ENCODE measurements around the gene TMEM207.
"Not testable (repeated sequence)": the region's sequence is repeated elsewhere in the genome, so short reads cannot be mapped to it uniquely, and the experiment has no call there.

Gene TMEM207

DNA sequence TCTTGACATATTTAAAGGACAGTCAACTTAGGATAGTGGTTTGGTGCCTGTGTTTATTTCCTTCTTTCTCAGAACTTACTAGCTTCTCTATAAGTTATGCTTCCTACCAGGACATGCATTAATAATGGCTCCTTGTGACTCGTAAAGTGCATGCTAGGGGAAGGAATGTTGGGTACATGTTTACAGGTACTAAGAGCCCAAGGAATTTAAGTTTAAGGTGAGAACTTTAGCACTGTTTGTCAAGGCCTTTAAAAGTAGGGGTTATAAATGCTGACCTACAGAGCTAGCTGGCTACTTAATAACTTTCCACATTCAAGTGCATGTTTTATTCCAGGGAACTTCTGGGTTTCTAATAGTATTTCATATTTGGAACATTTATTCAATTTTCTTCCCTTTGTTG, at the start of gene TMEM207:
Gene TMEM207 (minus strand): TSS at position 101 of the 400 bp plus-strand sequence. CDS start 92 bp downstream, at position 9.
- no peak for DNase-seq

DNA sequence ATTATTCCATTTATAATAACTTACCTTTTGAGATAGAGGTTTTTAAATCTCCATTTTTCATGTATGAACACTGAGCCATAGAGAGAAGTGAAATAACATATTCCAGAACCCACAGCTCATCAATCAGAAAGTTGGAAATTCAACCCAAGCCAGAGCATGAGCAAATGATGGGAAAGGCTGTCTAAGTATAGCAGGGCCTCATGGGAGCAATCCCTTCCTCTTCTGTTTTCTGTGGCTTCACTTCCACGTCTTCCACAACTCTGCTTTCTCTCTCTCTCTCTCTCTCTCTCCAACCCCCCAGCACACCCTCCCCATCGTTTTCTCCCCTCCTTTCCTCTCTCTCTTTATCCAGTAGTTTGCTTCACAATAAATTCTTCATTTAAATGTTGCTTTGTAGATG, 49.4 kb upstream of the TMEM207 start:
- no peak for DNase-seq

GRCh38 chr3:190498293-190498692, 48.6 kb upstream of the TMEM207 start:
- no peak for DNase-seq

DNA sequence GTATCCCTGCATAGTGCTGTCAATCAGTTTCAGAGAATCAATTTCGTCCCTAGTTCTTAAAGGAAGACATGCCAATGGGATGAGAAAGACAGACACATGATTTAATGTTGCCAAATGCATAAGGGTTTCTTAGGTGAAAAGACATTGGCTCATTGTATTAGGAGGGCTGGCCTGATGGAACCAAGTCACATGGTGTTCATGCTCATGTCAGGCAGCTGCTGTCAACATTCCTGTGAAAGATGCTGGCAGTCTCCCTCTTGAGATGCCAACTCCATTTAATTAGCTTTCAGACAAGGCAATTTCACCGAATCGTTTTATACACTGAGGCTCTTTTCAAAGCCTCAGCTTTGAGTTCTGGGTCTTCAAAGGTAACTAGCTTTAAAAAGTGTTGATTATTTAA, 48.1 kb upstream of the TMEM207 start:
- no peak for DNase-seq

- no peak for DNase-seq
Observed at GRCh38 chr3:190496859-190497258, 47.2 kb upstream of the TMEM207 start.

GRCh38 chr3:190495796-190496195, 46.1 kb upstream of the TMEM207 start:
- peak; percentile 11 for DNase-seq

GRCh38 chr3:190495354-190495753, 45.7 kb upstream of the TMEM207 start:
- no peak for DNase-seq

- DNase-seq = no peak
Observed at GRCh38 chr3:190494907-190495306, 45.2 kb upstream of the TMEM207 start.

DNA sequence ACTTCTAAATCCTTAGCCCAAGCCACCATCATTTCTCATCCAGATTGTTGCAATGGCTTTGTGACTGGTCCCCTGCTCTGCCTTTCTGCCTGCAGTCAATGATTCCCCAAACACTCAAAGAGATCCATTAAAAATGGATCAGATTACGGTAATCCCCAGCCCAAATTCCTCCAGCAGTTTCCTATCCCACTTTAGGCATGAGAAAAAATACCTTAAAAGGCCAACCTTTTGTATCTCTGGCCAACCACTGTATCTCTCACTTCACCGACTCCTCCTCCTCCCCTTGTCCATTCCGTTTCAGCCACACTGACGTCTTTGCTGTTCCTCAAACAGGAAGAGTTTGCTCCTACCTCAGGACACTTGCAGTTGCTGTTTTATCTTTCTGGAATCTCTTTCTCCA, 43.3 kb upstream of the TMEM207 start:
- no peak for DNase-seq

DNA sequence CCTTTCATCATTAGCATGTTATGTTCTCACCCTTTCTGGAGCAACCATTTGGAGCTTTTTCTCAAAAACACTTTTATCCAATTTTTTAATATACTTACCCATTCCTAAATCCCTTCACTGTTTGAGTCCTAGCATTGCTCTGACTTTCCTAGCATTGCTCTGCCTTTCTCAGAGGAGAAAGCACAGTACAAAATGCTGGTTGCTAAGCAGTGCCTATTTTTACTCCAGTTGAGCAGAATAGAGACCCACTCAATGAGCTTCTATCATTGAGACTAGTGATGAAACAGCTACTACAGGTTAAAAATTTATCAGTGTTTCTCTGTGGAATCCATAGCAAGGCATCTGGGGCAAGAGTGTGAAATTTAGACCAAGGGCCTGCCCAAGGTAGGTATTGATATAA, 42.4 kb upstream of the TMEM207 start:
- DNase-seq = no peak

GRCh38 chr3:190491533-190492054, 41.9 kb upstream of the TMEM207 start:
- DNase-seq = peak; percentile 28

GRCh38 chr3:190486908-190487607, 37.4 kb upstream of the TMEM207 start:
- DNase-seq = no peak

- DNase-seq = no peak
Observed at GRCh38 chr3:190486533-190486864, 36.8 kb upstream of the TMEM207 start.

DNA sequence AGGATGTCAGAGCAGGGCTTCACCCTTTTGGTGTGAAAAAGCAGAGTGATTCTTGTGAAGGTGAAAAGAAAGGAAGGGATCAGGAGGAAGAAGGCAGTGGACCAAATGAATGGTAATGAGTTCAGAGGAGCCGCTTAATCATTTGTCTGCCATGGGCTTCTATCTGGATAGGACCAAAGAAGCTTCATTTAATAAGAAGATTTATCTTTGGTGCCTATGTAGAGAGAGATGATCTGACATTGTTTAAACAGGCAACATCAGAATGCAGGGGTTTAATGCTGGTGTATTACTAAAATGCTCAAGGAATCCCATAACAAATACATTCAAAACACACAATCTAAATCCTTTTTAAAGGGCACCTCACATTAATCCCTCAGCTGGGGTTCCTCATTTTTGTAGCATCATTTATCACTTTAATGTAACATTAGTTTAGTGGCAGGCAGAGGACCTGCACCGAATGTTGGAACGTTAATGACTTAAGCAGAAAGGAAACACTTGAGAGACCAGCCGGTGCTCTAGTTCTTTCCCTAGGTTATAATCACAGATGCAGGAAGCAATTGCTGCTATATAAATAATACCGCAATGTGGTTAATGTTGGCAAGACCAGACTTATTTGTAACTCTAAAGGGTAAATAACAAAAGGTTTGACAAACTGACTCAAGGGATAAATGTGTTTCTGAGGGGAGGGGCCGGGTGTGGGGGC, 36.3 kb upstream of the TMEM207 start:
- DNase-seq = no peak

GRCh38 chr3:190481779-190482178, 32.1 kb upstream of the TMEM207 start:
- no peak for DNase-seq

DNA sequence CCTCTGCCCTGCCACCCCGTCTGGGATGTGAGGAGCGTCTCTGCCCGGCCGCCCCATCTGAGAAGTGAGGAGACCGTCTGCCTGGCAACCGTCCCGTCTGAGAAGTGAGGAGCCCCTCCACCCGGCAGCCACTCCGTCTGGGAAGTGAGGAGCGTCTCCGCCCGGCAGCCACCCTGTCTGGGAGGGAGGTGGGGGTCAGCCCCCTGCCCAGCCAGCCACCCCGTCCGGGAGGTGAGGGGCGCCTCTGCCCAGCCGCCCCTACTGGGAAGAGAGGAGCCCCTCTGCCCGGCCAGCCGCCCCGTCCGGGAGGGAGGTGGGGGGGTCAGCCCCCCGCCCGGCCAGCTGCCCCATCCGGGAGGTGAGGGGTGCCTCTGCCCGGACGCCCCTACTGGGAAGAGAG, 23.6 kb upstream of the TMEM207 start:
- DNase-seq = not testable (repeated sequence)

GRCh38 chr3:190467922-190468321, 18.2 kb upstream of the TMEM207 start:
- no peak for DNase-seq

- DNase-seq = no peak
Observed at GRCh38 chr3:190458040-190458439, 8.3 kb upstream of the TMEM207 start.

- no peak for DNase-seq
Observed at GRCh38 chr3:190456770-190457169, 7.1 kb upstream of the TMEM207 start.

GRCh38 chr3:190455828-190456227, 6.1 kb upstream of the TMEM207 start:
- no peak for DNase-seq

GRCh38 chr3:190448256-190448655, 1.4 kb downstream of the TMEM207 start:
- DNase-seq = no peak

GRCh38 chr3:190446573-190447279, 3.0 kb downstream of the TMEM207 start:
- no peak for DNase-seq

DNA sequence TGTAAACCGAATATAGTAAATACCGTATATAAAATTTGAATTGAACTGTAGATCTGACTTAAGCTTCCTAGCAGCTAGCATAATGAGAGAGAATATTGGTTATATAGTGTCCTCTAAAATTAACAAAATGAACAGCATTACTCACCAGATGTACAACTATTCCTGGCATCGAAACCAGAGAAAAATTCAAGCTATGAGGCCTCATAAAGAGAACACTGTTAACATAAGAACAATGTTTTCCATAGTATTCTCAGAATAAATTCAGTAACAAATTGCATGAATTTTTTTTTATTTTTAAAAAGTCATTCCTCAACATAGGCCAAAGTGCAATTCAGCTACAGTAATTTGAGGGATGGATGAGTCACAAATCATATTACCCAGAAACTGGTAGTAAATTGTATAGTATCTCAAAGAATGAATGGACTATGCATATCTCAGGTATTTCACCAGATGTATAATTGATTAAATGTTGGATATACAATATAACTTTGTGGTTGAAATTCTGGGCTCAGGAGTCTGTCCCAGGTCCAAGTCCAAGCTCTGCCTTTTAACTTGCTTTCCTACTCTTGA, 5.0 kb downstream of the TMEM207 start:
- no peak for DNase-seq

DNA sequence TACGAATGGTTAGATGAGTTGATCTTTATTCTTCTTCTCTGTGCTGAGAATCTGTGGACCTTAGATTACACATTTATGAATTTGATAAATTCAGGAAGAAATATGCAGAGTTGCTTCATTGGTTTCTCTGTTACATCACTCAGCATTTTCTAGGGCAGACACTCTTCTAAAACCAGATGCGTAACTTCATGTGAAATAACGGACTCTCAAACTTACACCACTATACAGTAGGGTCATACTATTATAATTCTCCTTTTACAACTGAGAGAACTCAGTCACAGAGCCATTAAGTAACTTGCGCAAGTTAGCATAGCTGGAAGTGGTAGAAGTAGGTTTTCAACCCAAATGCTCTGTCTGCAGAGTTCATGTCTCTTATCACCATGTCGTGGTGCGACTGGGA, 5.7 kb downstream of the TMEM207 start:
- no peak for DNase-seq
